Stimulated activated CD8-positive, alpha-beta memory T cell treated with anti-CD3 and anti-CD28 coated beads, Interleukin-4, amount 100 ng/mL, for 24 hours (primary cell): Measurements from ENCODE around the gene CDH4.

Source experiments
- DNase-seq: peaks from one replicate; pipeline ENCODE4 v3.0.0-alpha.2; 2020; ENCODE audit warnings: low read depth

The CDH4 gene

GRCh38 chr20:61693055-61693600, 441.1 kb downstream of the CDH4 start:
- DNase-seq = no peak

GRCh38 chr20:61694682-61695081, 442.6 kb downstream of the CDH4 start:
- no peak for DNase-seq

- no peak for DNase-seq
Measured at GRCh38 chr20:61695741-61696140, 443.7 kb downstream of the CDH4 start.

- DNase-seq = no peak
Measured at GRCh38 chr20:61696181-61696735, 444.2 kb downstream of the CDH4 start.

- DNase-seq = no peak
Measured at GRCh38 chr20:61697666-61698597, 445.9 kb downstream of the CDH4 start.

- no peak for DNase-seq
Measured at GRCh38 chr20:61698598-61699494, 446.8 kb downstream of the CDH4 start.

- DNase-seq = no peak
Measured at GRCh38 chr20:61699495-61700374, 447.7 kb downstream of the CDH4 start.

GRCh38 chr20:61700595-61701140, 448.6 kb downstream of the CDH4 start:
- no peak for DNase-seq

- DNase-seq = no peak
Measured at GRCh38 chr20:61701401-61701800, 449.3 kb downstream of the CDH4 start.

GRCh38 chr20:61701802-61702201, 449.7 kb downstream of the CDH4 start:
- no peak for DNase-seq

GRCh38 chr20:61702246-61702645, 450.2 kb downstream of the CDH4 start:
- DNase-seq = no peak

- no peak for DNase-seq
Measured at GRCh38 chr20:61704661-61705060, 452.6 kb downstream of the CDH4 start.

GRCh38 chr20:61705386-61706258, 453.6 kb downstream of the CDH4 start:
- DNase-seq = no peak

- DNase-seq = no peak
Measured at GRCh38 chr20:61706259-61706961, 454.3 kb downstream of the CDH4 start.

GRCh38 chr20:61708891-61709290, 456.8 kb downstream of the CDH4 start:
- DNase-seq = no peak

- no peak for DNase-seq
Measured at GRCh38 chr20:61710108-61710507, 458.0 kb downstream of the CDH4 start.

- DNase-seq = no peak
Measured at GRCh38 chr20:61712688-61713087, 460.6 kb downstream of the CDH4 start.

GRCh38 chr20:61718361-61719005, 466.4 kb downstream of the CDH4 start:
- no peak for DNase-seq
